ENCODE measurements around the gene PXMP2. TPM values are rescaled to one million over a fixed set of nuclear protein-coding genes. Genes with fewer than 3 reads are reported as not detected.

PXMP2 gene
- total RNA-seq, 4 donors from 2014 or later, result 40.8 to 72.5 (median 62.3) TPM

DNA sequence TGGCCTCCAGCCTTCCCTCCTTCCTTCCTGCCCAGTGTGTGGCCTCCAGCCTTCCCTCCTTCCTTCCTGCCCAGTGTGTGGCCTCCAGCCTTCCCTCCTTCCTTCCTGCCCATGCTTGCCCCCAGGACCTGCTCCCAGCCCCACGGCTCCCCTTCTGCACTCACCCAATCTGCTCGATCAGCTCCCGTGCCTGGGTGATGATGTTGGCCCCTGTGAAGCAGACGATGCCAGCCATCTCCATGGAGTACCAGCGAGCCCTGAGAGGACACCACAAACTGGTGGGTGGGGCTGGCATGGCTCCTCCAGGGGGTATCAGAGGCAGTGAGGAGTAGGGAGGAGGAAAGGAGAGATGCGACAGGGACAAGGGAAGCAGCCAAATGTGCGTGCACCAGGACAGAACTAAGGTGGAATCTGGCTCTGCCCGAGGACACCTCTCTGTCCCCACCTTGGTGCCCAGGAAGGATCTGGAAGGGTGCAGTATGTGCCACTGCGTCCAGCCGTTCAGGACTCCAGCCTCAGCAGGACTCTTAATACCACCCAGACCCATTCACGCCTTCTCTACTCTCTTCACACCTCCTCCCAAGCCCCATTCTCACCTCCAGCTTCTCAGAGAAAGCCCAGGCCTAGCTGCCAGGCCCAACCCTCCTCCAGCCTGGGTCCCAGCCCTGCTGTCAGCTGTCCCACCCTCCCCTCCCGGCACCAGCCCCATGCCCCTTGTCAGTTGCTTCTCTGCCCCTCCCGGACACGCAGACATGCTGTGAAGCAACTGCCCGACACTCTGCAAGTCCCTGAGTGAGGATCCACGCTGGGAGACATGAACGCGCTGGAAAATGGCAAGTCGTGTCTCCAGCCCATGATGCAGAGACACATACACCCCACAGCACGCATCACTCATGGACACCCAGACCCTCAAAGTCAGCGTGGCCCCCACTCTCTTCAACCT is 22.9 kb upstream of the PXMP2 start:
- WGBS, 2 donors, result 91 to 92% methylated on average over 21 of the region's 21 CpGs
- Histone ChIP-seq H3K27me3 (no peaks in the 10 kb centered on the region), H3K36me3 (peaks cover 2 to 100% (median 24%) of the 10 kb centered on the region in 3 donors), H3K9me3 (no peaks in the 10 kb centered on the region), H3K4me1 (no peaks in the 10 kb centered on the region), H3K27ac (no peak overlapping the region), H3K4me3 (no peak overlapping the region)
- DNase-seq (ENCODE audit: low spot score in 2 of 2), result no peak
- no peak for TF ChIP-seq EP300 (IDR thresholded peaks at IDR 0.05)
- no peak for TF ChIP-seq POLR2A (IDR thresholded peaks at IDR 0.05)
- TF ChIP-seq, protein P1, sequence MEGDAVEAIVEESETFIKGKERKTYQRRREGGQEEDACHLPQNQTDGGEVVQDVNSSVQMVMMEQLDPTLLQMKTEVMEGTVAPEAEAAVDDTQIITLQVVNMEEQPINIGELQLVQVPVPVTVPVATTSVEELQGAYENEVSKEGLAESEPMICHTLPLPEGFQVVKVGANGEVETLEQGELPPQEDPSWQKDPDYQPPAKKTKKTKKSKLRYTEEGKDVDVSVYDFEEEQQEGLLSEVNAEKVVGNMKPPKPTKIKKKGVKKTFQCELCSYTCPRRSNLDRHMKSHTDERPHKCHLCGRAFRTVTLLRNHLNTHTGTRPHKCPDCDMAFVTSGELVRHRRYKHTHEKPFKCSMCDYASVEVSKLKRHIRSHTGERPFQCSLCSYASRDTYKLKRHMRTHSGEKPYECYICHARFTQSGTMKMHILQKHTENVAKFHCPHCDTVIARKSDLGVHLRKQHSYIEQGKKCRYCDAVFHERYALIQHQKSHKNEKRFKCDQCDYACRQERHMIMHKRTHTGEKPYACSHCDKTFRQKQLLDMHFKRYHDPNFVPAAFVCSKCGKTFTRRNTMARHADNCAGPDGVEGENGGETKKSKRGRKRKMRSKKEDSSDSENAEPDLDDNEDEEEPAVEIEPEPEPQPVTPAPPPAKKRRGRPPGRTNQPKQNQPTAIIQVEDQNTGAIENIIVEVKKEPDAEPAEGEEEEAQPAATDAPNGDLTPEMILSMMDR (IDR thresholded peaks at IDR 0.05), result no peak

DNA sequence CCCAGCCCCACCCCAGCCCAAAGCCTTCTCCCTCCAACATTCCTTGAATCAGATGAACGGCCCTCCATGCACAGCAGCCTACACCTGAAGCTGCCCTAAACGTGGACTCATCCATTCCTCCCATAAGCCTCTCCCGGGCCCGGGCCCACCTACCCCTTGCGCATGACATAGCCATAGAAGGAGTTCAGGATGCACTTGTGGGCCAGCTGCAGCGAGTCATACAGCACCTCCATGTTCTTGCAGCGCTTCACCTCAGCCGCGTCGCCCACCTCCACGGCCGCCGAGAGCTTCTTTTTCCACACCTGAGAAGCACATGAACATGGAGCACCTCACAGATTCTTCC is 22.3 kb upstream of the PXMP2 start:
- no peaks in the 10 kb centered on the region for H3K27me3 ChIP-seq
- 97 to 98% methylated on average over 13 of the region's 13 CpGs for WGBS, 2 donors
- H3K36me3 ChIP-seq, result peaks cover 0 to 100% (median 24%) of the 10 kb centered on the region in 3 donors
- TF ChIP-seq EP300 (IDR thresholded peaks at IDR 0.05) (no peak), POLR2A (IDR thresholded peaks at IDR 0.05) (no peak)
- TF ChIP-seq, protein P1 (IDR thresholded peaks at IDR 0.05), result no peak
- H3K9me3 ChIP-seq, result no peaks in the 10 kb centered on the region
- no peak for DNase-seq (ENCODE audit: low spot score in 2 of 2)
- H3K4me3 ChIP-seq, result no peak overlapping the region
- no peak overlapping the region for H3K27ac ChIP-seq
- no peaks in the 10 kb centered on the region for H3K4me1 ChIP-seq

DNA sequence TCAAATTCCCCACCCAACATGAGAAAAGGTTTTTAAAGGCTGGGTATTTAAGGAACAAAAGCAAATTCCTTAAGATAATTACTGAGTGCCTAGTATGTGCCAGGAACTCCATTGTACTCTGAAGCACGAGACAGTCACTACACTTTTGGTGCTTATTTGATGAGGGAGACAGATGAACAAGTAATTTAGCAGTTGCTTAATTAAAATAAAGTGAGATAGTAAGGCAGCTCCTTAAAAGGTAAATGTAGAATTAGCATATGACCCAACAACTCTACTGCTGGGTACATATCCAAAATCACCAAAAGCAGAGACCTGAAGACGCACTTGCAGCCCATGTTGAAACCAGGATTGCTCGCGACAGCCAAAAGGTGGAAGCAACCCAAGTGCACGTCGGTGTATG is 21.6 kb upstream of the PXMP2 start:
- no peak for DNase-seq (ENCODE audit: low spot score in 2 of 2)
- Histone ChIP-seq H3K27ac (no peak overlapping the region), H3K4me1 (no peaks in the 10 kb centered on the region), H3K4me3 (no peak overlapping the region), H3K36me3 (peaks cover 0 to 100% (median 24%) of the 10 kb centered on the region in 3 donors), H3K9me3 (no peaks in the 10 kb centered on the region), H3K27me3 (no peaks in the 10 kb centered on the region)
- TF ChIP-seq EP300 (IDR thresholded peaks at IDR 0.05) (no peak), POLR2A (IDR thresholded peaks at IDR 0.05) (no peak)
- TF ChIP-seq, protein P1 (IDR thresholded peaks at IDR 0.05), result no peak
- WGBS, 2 donors, result 93 to 95% methylated on average over 6 of the region's 6 CpGs

DNA sequence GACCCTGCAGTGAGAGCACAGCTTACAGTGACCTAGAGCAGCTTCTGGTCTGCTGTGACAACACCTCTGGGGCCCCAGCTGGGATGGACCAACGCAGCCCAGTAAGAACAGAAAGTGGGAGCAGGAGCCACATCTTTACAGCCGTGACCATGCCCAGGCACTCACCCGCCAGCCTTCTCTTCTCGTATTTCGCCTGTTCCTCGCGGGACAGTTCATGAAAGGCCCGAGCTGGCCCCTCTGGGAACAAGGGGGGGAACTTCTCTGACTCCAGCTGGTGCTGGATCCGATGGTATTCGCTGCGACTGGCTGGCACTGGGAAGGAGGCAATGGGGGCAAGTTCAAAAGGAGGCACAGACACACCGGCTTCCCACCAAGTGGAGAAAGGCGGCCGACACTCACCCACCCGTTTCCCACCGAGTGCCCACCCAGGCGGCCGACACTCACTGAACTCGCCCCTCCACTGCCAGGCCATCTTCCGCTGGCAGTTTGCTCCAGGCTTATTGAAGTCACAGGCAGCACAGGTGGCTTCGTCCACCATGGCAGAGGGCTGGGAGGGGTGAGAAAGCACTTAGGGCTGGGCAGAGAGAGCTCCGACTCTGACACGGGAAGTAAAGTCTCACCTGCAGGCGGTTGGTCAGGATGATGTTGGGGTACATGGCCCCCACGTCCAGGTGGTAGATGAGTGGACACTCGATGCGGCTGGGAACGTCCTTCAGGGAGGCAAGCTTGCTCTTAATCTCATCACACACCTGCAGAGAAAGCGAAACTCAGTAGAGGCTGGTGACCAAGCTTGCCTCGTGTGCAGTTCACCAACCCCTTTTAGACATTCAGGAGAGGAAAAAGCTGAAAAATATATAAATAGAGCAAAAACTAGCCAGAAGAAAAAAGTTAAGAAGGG is 18.9 kb upstream of the PXMP2 start:
- H3K27ac ChIP-seq, result no peak overlapping the region
- no peak for DNase-seq (ENCODE audit: low spot score in 2 of 2)
- H3K36me3 ChIP-seq, result peaks cover 0 to 98% (median 18%) of the 10 kb centered on the region in 3 donors
- no peak overlapping the region for H3K4me3 ChIP-seq
- H3K27me3 ChIP-seq, result no peaks in the 10 kb centered on the region
- TF ChIP-seq, protein P1 (IDR thresholded peaks at IDR 0.05), result no peak
- TF ChIP-seq EP300 (IDR thresholded peaks at IDR 0.05) (no peak), POLR2A (IDR thresholded peaks at IDR 0.05) (no peak)
- no peaks in the 10 kb centered on the region for H3K9me3 ChIP-seq
- WGBS, 2 donors, result 93 to 96% methylated on average over 30 of the region's 30 CpGs
- no peaks in the 10 kb centered on the region for H3K4me1 ChIP-seq

All from tibial nerve (tissue), 4 donors.